Esophagus (tissue), 2 donors: ENCODE results near the gene DHX16. TPM values are rescaled to one million over a fixed set of nuclear protein-coding genes. Genes with fewer than 3 reads are reported as not detected.

Source experiments
- H3K27ac ChIP-seq, 2 donors: one replicate each; pipeline ENCODE4 v1.5.1; 2013; ENCODE audit warnings: low read depth in 2 of 2, mild to moderate bottlenecking in 2 of 2, inconsistent platforms in 1 of 2, low read length in 1 of 2, moderate library complexity in 1 of 2
- H3K27me3 ChIP-seq, 2 donors: one replicate each; pipeline ENCODE4 v1.6.1; 2013; ENCODE audit warnings: low read length in 2 of 2, control low read depth in 1 of 2, mild to moderate bottlenecking in 1 of 2; ENCODE audit not compliant: insufficient read depth in 2 of 2, control insufficient read depth in 1 of 2
- H3K36me3 ChIP-seq, 2 donors: one replicate each; pipeline ENCODE4 v1.6.1; 2013; ENCODE audit warnings: low read length in 1 of 2; ENCODE audit not compliant: control insufficient read depth in 2 of 2, insufficient read depth in 2 of 2
- H3K4me1 ChIP-seq, 2 donors: one replicate each; pipeline ENCODE4 v1.6.1; 2013; ENCODE audit warnings: low read length in 1 of 2; ENCODE audit not compliant: control insufficient read depth in 2 of 2, insufficient read depth in 2 of 2
- H3K4me3 ChIP-seq, 2 donors: one replicate each; pipeline ENCODE4 v1.5.1; 2013; ENCODE audit warnings: low read length in 2 of 2, mild to moderate bottlenecking in 2 of 2, low read depth in 1 of 2, moderate library complexity in 1 of 2
- H3K9me3 ChIP-seq, 2 donors: one replicate each; pipeline ENCODE4 v1.6.1; 2013; ENCODE audit warnings: mild to moderate bottlenecking in 2 of 2, low read depth in 1 of 2, low read length in 1 of 2, moderate library complexity in 1 of 2; ENCODE audit not compliant: control insufficient read depth in 2 of 2, insufficient read depth in 1 of 2
- WGBS, 2 donors: extraction: QIAGEN DNeasy Blood & Tissue Kit; methylation state at CpG; one replicate each; pipeline ENCODE4 v1.1.7; 2013; 5-methylcytosine and 5-hydroxymethylcytosine counted together
- polyA plus RNA-seq, 2 donors: library from polyadenylated mRNA; stranded (reverse); fragments of 200-250 nt; gene quantifications; one replicate each; pipeline ENCODE4 v1.2.3, GENCODE V29; 2013
- donor health status: healthy with polysubstance abuse.
- donor health status: Bipolar disorder and iron deficiency.

The DHX16 gene
- polyA plus RNA-seq, 2 donors = 19.8 to 27.5 TPM

DNA sequence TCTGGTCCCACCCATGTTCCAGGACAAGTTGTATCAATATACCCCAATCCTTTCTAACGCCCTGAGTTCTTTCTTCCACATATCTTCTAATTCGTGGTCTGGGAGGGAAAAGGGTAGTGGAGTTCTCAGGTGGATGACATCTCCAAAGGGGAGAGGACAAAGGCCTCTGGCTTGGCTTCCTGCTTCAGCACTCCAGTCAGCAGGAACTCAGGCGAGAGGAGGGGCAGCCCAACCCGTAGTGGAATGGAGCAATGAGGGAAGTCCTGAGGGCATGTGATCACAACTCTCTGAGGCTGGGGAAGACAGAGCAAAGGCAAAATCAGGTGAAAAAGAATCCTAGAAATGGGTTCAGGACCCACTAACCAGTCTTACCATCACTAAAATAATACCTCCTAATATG, 27.5 kb upstream of the DHX16 start:
- H3K4me3 ChIP-seq = no peak overlapping the region
- no peaks in the 10 kb centered on the region for H3K9me3 ChIP-seq
- no peaks in the 10 kb centered on the region for H3K4me1 ChIP-seq
- no peak overlapping the region for H3K27ac ChIP-seq
- H3K27me3 ChIP-seq = no peaks in the 10 kb centered on the region
- WGBS, 2 donors = 64 to 65% methylated on average over 4 of the region's 4 CpGs
- peaks cover 0 to 6% of the 10 kb centered on the region in 2 donors for H3K36me3 ChIP-seq

DNA sequence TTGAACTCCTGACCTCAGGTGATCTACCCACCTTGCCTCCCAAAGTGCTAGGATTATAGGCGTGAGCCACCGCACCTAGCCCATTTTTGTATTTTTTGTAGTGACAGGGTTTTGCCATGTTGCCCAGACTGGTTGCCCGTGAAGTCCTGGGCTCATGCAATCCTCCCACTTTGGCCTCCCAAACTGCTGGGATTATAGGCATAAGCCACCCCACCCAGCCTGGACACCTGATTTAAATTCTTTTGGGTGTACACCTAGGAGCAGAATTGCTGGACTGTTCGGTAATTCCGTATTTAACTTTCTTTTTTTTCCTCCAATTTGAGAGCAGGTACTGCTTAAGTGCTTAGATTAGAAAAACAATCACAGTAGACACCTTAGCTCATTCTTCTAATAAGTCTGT, 23.6 kb upstream of the DHX16 start:
- Histone ChIP-seq H3K4me3 (no peak overlapping the region), H3K27me3 (no peaks in the 10 kb centered on the region), H3K4me1 (no peaks in the 10 kb centered on the region), H3K9me3 (no peaks in the 10 kb centered on the region), H3K36me3 (no peaks in the 10 kb centered on the region), H3K27ac (no peak overlapping the region)
- WGBS, 2 donors = 89 to 94% methylated on average over 5 of the region's 5 CpGs

DNA sequence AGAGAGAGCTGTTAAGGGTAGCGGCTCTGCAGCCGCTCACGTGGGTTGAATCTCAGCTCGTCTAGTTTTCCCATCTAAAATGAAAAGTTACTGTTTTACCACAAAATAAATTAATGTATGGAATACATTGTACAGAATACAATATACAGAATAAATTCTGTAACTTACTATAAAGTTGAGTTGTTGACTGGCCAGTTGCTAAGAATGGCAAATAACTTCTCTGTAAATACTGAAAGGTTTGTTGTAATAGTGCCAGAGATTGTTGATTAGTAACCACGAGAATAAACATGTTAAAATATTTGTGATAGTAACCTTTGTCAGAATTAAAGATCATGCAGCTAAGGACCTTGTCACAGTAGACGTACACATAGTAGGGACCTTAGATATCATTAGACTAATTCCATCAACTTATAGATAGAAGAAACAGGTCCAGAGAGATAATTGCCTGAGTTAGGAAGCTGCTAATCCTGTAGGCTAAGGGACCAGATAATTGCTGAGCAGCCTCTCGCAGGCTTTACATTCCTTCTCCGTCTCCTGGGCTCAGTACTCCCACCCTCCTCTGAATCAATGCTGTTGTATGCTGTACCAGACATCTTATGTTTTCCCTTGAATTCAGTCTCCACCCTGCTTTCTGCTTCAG, 18.5 kb upstream of the DHX16 start:
- 16 to 18% methylated on average over 8 of the region's 8 CpGs for WGBS, 2 donors
- H3K27ac ChIP-seq = peak overlapping the region; percentile 63 to 96
- H3K36me3 ChIP-seq = no peaks in the 10 kb centered on the region
- peak overlapping the region in 1 of 2 donors; percentile 75 for H3K4me3 ChIP-seq
- peaks cover 2 to 11% of the 10 kb centered on the region in 2 donors for H3K4me1 ChIP-seq
- H3K9me3 ChIP-seq = no peaks in the 10 kb centered on the region
- no peaks in the 10 kb centered on the region for H3K27me3 ChIP-seq

DNA sequence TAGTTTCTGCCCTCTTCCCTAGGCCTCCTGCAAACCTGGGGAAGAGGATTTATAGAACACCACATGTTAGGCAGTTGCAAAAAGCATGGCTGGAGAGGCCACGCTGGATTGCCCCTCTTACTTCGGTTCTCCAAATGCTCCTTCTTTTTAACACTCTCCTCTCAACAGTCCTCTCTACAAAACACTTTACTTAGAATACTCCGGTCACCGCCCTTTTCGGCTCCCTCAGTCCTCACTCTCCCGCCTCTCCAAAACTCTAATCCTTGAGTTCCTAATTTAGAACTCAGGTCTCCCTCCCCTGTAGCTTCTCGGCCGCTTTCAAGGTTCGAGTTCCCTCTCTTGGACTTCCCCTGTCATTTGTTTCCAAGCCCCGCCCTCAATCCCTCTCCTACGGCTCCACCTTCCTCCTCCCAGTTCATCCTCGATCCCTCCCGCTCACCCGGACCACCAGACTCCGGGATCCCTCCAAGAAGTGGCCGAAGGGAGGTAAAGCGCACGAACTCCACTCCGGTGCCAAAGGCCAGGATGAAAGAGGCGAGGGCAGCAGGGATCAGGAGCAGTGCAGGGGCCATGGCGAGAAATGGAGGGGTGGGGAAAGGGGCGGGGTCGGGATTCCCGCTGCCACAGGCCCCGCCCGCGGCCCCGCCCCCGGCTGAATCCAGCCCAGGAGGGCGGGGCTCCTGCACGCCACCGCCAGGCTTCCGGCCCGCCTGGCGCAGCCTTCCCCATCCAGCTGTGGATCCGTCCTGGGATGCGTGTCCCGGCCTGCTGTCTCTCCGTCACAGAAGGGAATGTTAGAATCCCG, 17.8 kb upstream of the DHX16 start, which contains the start of gene NRM:
TSS of gene NRM (minus strand) at position 582 of the 805 bp plus-strand sequence. CDS start at position 572, 10 bp downstream.
- Histone ChIP-seq H3K36me3 (no peaks in the 10 kb centered on the region), H3K27me3 (no peaks in the 10 kb centered on the region), H3K4me1 (peaks cover 2 to 11% of the 10 kb centered on the region in 2 donors), H3K27ac (peak within 1 kb of the TSS; percentile 95 to 96), H3K4me3 (peak within 1 kb of the TSS; percentile 75 to 85), H3K9me3 (no peaks in the 10 kb centered on the region)
- 1% methylated on average over 36 to 40 of the region's 40 CpGs for WGBS, 2 donors

DNA sequence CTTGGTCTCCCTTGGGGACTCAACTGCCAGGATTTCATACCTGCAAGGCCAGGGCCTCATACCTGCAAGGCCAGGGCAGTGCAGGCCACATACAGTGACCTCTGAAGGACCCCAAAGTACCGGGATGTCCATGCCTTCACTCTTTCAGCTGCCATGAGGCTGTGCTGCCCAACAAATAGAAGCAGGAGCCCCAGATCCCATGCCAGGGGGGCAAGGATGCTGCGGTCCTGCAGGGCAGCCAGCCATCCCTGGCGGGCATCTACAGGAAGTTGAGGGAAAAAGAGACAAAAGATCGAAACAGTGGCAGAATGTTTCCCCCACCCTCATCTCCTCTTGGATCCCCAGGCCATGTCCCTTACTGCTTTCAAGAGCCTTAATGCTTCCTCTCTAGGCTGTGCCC, 17.2 kb upstream of the DHX16 start:
- H3K27ac ChIP-seq = peak overlapping the region; percentile 95 to 96
- H3K9me3 ChIP-seq = no peaks in the 10 kb centered on the region
- 11 to 26% methylated on average over 4 of the region's 4 CpGs for WGBS, 2 donors
- peaks cover 2 to 11% of the 10 kb centered on the region in 2 donors for H3K4me1 ChIP-seq
- H3K4me3 ChIP-seq = peak overlapping the region; percentile 75 to 85
- H3K36me3 ChIP-seq = no peaks in the 10 kb centered on the region
- no peaks in the 10 kb centered on the region for H3K27me3 ChIP-seq

DNA sequence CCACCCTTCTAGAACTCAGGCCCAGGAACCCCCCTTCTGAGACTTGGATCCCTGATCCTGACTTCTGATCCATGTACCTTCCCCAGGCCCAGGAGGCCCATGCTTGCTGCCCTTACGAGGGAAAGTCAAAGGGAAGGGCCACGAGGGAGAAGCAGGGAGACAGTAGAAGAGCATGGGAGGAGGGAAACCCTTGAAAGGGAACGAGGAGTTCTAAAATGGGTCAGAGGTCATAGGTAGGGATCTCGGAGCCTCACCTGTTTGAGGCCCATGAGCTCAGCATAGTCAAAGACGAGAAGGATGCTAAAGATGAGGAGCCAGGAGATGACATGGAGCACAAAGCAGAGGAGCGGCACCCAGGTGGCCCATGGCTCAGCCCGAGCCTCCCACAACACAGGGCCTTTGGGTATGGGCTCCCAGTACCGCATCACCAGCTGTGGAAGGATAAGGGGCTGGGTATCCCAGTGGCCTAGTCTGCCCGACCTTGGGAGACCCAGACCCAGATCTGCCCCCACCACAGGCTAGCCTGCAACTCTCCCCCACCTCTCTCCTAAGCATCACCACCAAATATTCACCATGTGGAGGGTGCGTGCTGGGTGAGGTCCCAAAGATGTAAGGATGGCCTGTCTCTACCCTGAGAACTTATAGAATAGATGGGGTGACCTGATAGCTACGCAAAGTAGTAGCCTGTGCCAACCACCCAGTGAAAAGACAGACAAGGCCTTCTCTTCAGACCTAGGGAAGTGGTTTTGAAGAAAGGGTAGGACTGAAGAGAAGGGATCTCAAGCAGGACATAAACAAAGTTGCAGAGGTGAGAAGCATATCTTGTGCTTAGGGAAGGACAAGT, 16.4 kb upstream of the DHX16 start:
- Histone ChIP-seq H3K27ac (peak overlapping the region; percentile 95 to 99), H3K36me3 (no peaks in the 10 kb centered on the region), H3K27me3 (no peaks in the 10 kb centered on the region), H3K4me3 (no peak overlapping the region), H3K4me1 (peaks cover 2 to 14% of the 10 kb centered on the region in 2 donors), H3K9me3 (no peaks in the 10 kb centered on the region)
- WGBS, 2 donors = 78 to 82% methylated on average over 11 of the region's 11 CpGs

DNA sequence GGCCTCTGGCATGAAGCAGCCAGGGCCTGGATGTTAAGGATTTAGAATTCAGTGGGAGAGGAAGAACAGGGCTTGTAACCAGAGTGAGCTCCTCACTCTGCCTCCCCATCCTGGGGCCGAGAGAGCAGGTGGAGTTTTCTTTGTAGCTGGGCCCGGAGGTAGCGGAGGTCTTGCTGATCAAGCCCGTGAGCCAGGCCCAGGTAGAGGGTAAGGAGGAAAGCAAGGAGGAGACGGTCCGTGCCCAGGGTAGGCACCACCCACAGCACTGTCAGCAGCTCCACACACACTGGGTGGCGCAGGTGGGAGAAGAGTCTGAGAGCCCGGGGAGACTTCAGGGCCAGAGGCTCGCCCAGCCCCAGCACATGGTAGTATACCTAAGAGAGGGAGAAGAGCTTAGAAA, 15.8 kb upstream of the DHX16 start:
- Histone ChIP-seq H3K9me3 (no peaks in the 10 kb centered on the region), H3K4me1 (peaks cover 2 to 14% of the 10 kb centered on the region in 2 donors), H3K36me3 (no peaks in the 10 kb centered on the region), H3K4me3 (no peak overlapping the region), H3K27ac (peak overlapping the region; percentile 99), H3K27me3 (no peaks in the 10 kb centered on the region)
- WGBS, 2 donors = 70 to 74% methylated on average over 9 of the region's 9 CpGs

DNA sequence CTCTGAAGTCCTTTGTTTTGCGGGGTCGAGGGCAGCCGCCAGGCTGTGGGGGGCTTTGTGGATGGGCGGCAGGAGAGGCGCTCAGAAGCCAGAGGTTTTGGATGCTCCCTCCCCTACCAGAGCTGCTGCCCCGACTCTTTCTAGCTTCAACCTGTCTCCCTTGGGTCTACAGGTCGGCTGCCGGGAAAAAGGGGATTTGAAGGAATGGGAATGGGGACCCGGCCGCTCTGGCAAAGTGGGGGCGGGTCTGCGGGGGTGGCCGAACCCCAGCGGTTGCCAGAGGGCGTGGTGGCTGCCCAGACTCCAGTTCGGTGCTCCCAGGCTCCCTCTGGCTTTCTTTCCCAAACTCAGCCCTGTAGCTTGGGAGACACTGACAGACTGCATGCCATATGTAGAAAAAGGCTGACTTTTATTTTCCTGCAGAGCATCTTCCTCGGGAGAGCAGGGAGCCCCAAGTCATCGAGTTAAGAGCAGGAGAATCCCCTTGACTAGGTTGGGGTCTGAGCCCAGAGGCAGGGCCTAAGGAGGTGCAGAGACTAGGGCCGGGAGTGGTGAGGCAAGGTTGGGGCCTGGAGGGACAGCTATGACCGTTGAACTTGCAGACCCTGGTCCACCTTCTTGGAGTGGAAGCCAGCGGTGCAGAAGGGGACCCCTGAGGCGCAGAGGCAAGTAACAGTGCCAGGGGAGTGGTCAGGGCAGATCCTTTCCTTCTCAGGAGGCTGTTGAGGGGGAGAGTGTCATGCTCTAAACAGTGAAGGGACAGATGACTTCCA, 15.0 kb upstream of the DHX16 start:
- H3K4me1 ChIP-seq = peaks cover 2 to 14% of the 10 kb centered on the region in 2 donors
- no peaks in the 10 kb centered on the region for H3K36me3 ChIP-seq
- peak overlapping the region; percentile 99 for H3K27ac ChIP-seq
- no peaks in the 10 kb centered on the region for H3K27me3 ChIP-seq
- H3K9me3 ChIP-seq = no peaks in the 10 kb centered on the region
- WGBS, 2 donors = 9 to 11% methylated on average over 22 of the region's 22 CpGs
- peak overlapping the region; percentile 77 to 79 for H3K4me3 ChIP-seq
